ENCODE measurements around the gene CRIP2. TPM values are rescaled to one million over a fixed set of nuclear protein-coding genes. Genes with fewer than 3 reads are reported as not detected.

The CRIP2 gene
- total and polyA plus RNA-seq, 2 of the 13 experiments (the other 11 are each of a cell fraction or from before 2014, with no cell fraction given), result 31.6 to 37.9 TPM

GRCh38 chr14:105490267-105490571 lies 15.6 kb downstream of the CRIP2 start (continued):
- TF ChIP-seq AKNA (CRISPR knock-in tag; IDR thresholded peaks at IDR 0.05; ENCODE audit: borderline replicate concordance) (no peak), IRF1 (CRISPR knock-in tag; IDR thresholded peaks at IDR 0.05; ENCODE audit: low read depth) (no peak), ZBTB46 (CRISPR knock-in tag; IDR thresholded peaks at IDR 0.05; ENCODE audit: borderline replicate concordance) (peak; percentile 76; the same call in 1 of the 2 replicates), ZNF224 (CRISPR knock-in tag; IDR thresholded peaks at IDR 0.05) (no peak), ZFY (CRISPR knock-in tag; IDR thresholded peaks at IDR 0.05) (peak; percentile 1; the same call in 1 of the 2 replicates), ZNF660 (CRISPR knock-in tag; IDR thresholded peaks at IDR 0.05; ENCODE audit: borderline replicate concordance, low read depth) (no peak), ZNF841 (CRISPR knock-in tag; IDR thresholded peaks at IDR 0.05; ENCODE audit: borderline replicate concordance) (no peak), ZNF326 (CRISPR knock-in tag; IDR thresholded peaks at IDR 0.05; ENCODE audit: borderline replicate concordance) (peak; percentile 79; the same call in 1 of the 2 replicates), TGIF2 (CRISPR knock-in tag; IDR thresholded peaks at IDR 0.05) (no peak), RBM22 (optimal IDR thresholded peaks at IDR 0.05; ENCODE audit: low read length) (no peak), AGO2 (optimal IDR thresholded peaks at IDR 0.05; ENCODE audit: low read depth, low read length) (peak; percentile 66)
- TF ChIP-seq, protein P1, sequence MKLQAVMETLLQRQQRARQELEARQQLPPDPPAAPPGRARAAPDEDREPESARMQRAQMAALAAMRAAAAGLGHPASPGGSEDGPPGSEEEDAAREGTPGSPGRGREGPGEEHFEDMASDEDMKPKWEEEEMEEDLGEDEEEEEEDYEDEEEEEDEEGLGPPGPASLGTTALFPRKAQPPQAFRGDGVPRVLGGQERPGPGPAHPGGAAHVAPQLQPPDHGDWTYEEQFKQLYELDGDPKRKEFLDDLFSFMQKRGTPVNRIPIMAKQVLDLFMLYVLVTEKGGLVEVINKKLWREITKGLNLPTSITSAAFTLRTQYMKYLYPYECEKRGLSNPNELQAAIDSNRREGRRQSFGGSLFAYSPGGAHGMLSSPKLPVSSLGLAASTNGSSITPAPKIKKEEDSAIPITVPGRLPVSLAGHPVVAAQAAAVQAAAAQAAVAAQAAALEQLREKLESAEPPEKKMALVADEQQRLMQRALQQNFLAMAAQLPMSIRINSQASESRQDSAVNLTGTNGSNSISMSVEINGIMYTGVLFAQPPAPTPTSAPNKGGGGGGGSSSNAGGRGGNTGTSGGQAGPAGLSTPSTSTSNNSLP (IDR thresholded peaks at IDR 0.05; ENCODE audit: low read depth, low read length), result no peak
- TF ChIP-seq, protein P2, sequence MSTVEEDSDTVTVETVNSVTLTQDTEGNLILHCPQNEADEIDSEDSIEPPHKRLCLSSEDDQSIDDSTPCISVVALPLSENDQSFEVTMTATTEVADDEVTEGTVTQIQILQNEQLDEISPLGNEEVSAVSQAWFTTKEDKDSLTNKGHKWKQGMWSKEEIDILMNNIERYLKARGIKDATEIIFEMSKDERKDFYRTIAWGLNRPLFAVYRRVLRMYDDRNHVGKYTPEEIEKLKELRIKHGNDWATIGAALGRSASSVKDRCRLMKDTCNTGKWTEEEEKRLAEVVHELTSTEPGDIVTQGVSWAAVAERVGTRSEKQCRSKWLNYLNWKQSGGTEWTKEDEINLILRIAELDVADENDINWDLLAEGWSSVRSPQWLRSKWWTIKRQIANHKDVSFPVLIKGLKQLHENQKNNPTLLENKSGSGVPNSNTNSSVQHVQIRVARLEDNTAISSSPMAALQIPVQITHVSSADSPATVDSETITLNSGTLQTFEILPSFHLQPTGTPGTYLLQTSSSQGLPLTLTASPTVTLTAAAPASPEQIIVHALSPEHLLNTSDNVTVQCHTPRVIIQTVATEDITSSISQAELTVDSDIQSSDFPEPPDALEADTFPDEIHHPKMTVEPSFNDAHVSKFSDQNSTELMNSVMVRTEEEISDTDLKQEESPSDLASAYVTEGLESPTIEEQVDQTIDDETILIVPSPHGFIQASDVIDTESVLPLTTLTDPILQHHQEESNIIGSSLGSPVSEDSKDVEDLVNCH (CRISPR knock-in tag; IDR thresholded peaks at IDR 0.05), result 0 out of 2 replicates have a peak, but pooled peaks have one; percentile 52
- TF ChIP-seq, protein P3, sequence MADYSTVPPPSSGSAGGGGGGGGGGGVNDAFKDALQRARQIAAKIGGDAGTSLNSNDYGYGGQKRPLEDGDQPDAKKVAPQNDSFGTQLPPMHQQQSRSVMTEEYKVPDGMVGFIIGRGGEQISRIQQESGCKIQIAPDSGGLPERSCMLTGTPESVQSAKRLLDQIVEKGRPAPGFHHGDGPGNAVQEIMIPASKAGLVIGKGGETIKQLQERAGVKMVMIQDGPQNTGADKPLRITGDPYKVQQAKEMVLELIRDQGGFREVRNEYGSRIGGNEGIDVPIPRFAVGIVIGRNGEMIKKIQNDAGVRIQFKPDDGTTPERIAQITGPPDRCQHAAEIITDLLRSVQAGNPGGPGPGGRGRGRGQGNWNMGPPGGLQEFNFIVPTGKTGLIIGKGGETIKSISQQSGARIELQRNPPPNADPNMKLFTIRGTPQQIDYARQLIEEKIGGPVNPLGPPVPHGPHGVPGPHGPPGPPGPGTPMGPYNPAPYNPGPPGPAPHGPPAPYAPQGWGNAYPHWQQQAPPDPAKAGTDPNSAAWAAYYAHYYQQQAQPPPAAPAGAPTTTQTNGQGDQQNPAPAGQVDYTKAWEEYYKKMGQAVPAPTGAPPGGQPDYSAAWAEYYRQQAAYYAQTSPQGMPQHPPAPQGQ (CRISPR knock-in tag; IDR thresholded peaks at IDR 0.05; ENCODE audit: borderline replicate concordance), result no peak

Data from HepG2 (cell line).